Measurements from ENCODE around the gene ZNF746. TPM values are rescaled to one million over a fixed set of nuclear protein-coding genes. Genes with fewer than 3 reads are reported as not detected.

The ZNF746 gene
- total and polyA plus RNA-seq, 9 of the 15 experiments (the other 6 are each of a cell fraction or from before 2014, with no cell fraction given), result 1.7 to 31.6 (median 13.3) TPM

- TF ChIP-seq ELF2 (CRISPR knock-in tag; IDR thresholded peaks at IDR 0.05) (no peak), ZNF79 (CRISPR knock-in tag; IDR thresholded peaks at IDR 0.05; ENCODE audit: low read depth) (no peak), TAF9B (IDR thresholded peaks at IDR 0.05; ENCODE audit: partially characterized antibody) (no peak), TFAP4 (CRISPR knock-in tag; IDR thresholded peaks at IDR 0.05; ENCODE audit: borderline replicate concordance) (no peak), MXD1 (CRISPR knock-in tag; IDR thresholded peaks at IDR 0.05; ENCODE audit: borderline replicate concordance, poor library complexity, severe bottlenecking) (no peak), FOXM1 (IDR thresholded peaks at IDR 0.05; ENCODE audit: low read depth) (no peak), FOXM1 (CRISPR knock-in tag; IDR thresholded peaks at IDR 0.05; ENCODE audit: low read depth) (no peak), TCF3 (CRISPR knock-in tag; IDR thresholded peaks at IDR 0.05) (no peak), TARDBP (IDR thresholded peaks at IDR 0.05) (no peak), RFX1 (IDR thresholded peaks at IDR 0.05) (no peak), CREB1 (IDR thresholded peaks at IDR 0.05) (no peak), CREB1 (CRISPR knock-in tag; IDR thresholded peaks at IDR 0.05) (no peak), BACH1 (tag; IDR thresholded peaks at IDR 0.05) (no peak), RNF2 (IDR thresholded peaks at IDR 0.05) (no peak), ZBTB34 (CRISPR knock-in tag; IDR thresholded peaks at IDR 0.05) (no peak), ZNF778 (CRISPR knock-in tag; IDR thresholded peaks at IDR 0.05) (no peak), FOS (IDR thresholded peaks at IDR 0.05; ENCODE audit: extremely low read depth, insufficient read length) (no peak), NR4A1 (CRISPR knock-in tag; IDR thresholded peaks at IDR 0.05) (no peak), NR4A1 (tag; IDR thresholded peaks at IDR 0.05) (no peak), TCF7L2 (IDR thresholded peaks at IDR 0.05; ENCODE audit: low read depth, low read length) (no peak), TRIM24 (IDR thresholded peaks at IDR 0.05) (peak; percentile 66 to 86; a peak in 3 of 4 replicates), ZSCAN29 (IDR thresholded peaks at IDR 0.05) (no peak), RB1 (IDR thresholded peaks at IDR 0.05; ENCODE audit: low read depth) (peak; percentile 38; the same call in 1 of the 2 replicates), MIER1 (IDR thresholded peaks at IDR 0.05; ENCODE audit: low read depth) (0 out of 2 replicates have a peak, but pooled peaks have one; percentile 29), PHB2 (IDR thresholded peaks at IDR 0.05; ENCODE audit: low read depth) (no peak), ZNF75A (CRISPR knock-in tag; IDR thresholded peaks at IDR 0.05) (no peak)
- TF ChIP-seq, protein P1, sequence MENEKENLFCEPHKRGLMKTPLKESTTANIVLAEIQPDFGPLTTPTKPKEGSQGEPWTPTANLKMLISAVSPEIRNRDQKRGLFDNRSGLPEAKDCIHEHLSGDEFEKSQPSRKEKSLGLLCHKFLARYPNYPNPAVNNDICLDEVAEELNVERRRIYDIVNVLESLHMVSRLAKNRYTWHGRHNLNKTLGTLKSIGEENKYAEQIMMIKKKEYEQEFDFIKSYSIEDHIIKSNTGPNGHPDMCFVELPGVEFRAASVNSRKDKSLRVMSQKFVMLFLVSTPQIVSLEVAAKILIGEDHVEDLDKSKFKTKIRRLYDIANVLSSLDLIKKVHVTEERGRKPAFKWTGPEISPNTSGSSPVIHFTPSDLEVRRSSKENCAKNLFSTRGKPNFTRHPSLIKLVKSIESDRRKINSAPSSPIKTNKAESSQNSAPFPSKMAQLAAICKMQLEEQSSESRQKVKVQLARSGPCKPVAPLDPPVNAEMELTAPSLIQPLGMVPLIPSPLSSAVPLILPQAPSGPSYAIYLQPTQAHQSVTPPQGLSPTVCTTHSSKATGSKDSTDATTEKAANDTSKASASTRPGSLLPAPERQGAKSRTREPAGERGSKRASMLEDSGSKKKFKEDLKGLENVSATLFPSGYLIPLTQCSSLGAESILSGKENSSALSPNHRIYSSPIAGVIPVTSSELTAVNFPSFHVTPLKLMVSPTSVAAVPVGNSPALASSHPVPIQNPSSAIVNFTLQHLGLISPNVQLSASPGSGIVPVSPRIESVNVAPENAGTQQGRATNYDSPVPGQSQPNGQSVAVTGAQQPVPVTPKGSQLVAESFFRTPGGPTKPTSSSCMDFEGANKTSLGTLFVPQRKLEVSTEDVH (IDR thresholded peaks at IDR 0.05; ENCODE audit: low read depth, partially characterized antibody), result no peak
These were observed 31.6 kb upstream of the ZNF746 start (continued) for GRCh38 chr7:149529136-149529718.

Measured in K562 (cell line).